ENCODE results near the gene BCAS1.

DNA sequence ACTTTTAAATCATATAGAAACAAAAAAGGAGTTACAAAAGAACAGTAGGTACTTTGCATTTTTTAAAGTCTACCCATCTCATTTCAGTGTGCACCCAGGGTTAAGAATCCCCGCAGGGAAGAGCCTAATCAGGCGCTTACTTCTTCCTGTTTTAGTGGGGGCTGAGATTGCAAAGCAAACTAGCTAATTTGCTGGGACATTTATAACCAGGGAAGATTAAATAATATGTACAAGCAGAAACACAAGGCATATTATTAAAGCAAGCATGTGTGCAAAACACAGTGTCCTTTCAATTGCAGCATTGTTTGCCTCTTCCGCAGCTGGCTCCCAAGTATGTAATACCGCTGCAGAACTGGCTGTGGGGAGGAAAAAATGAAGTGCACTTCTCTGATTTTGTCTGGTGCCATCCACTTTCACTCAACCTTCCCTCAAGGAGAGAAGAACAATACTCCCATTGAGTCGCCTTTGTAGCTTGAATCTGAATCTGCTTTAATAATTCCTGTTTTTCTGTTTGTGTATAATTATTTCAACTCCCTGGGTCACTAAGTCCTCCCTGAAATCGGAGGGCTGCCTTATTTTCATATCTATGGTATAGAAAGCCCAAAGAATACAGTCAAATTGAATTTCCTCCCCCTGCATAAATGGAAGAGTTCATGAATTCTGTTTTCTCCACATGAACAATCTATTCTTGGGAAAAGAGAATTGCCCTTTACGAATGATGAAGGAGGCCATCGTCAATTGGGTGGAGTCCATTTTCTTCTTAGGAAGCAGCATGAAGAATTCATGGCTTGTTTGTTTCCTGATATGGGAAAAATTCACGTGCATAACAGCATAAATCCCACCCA is 23.3 kb upstream of the BCAS1 start:
- TF ChIP-seq, protein P1, sequence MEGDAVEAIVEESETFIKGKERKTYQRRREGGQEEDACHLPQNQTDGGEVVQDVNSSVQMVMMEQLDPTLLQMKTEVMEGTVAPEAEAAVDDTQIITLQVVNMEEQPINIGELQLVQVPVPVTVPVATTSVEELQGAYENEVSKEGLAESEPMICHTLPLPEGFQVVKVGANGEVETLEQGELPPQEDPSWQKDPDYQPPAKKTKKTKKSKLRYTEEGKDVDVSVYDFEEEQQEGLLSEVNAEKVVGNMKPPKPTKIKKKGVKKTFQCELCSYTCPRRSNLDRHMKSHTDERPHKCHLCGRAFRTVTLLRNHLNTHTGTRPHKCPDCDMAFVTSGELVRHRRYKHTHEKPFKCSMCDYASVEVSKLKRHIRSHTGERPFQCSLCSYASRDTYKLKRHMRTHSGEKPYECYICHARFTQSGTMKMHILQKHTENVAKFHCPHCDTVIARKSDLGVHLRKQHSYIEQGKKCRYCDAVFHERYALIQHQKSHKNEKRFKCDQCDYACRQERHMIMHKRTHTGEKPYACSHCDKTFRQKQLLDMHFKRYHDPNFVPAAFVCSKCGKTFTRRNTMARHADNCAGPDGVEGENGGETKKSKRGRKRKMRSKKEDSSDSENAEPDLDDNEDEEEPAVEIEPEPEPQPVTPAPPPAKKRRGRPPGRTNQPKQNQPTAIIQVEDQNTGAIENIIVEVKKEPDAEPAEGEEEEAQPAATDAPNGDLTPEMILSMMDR (tag by site-specific recombination; IDR thresholded peaks at IDR 0.05): no peak
- TF ChIP-seq ZNF701 (tag by site-specific recombination; IDR thresholded peaks at IDR 0.05) (no peak), ZNF274 (IDR thresholded peaks at IDR 0.05; ENCODE audit: low read length) (no peak), ZNF274 (tag by site-specific recombination; IDR thresholded peaks at IDR 0.05; ENCODE audit: borderline replicate concordance) (no peak), ZNF19 (tag by site-specific recombination; IDR thresholded peaks at IDR 0.05; ENCODE audit: low read depth) (no peak), PRDM1 (tag by site-specific recombination; IDR thresholded peaks at IDR 0.05) (no peak), ZBTB20 (tag by site-specific recombination; IDR thresholded peaks at IDR 0.05) (no peak), SCRT2 (tag by site-specific recombination; IDR thresholded peaks at IDR 0.05) (no peak), ZNF121 (tag by site-specific recombination; IDR thresholded peaks at IDR 0.05) (no peak), ZNF558 (tag by site-specific recombination; IDR thresholded peaks at IDR 0.05) (no peak)
- TF ChIP-seq, protein P2, sequence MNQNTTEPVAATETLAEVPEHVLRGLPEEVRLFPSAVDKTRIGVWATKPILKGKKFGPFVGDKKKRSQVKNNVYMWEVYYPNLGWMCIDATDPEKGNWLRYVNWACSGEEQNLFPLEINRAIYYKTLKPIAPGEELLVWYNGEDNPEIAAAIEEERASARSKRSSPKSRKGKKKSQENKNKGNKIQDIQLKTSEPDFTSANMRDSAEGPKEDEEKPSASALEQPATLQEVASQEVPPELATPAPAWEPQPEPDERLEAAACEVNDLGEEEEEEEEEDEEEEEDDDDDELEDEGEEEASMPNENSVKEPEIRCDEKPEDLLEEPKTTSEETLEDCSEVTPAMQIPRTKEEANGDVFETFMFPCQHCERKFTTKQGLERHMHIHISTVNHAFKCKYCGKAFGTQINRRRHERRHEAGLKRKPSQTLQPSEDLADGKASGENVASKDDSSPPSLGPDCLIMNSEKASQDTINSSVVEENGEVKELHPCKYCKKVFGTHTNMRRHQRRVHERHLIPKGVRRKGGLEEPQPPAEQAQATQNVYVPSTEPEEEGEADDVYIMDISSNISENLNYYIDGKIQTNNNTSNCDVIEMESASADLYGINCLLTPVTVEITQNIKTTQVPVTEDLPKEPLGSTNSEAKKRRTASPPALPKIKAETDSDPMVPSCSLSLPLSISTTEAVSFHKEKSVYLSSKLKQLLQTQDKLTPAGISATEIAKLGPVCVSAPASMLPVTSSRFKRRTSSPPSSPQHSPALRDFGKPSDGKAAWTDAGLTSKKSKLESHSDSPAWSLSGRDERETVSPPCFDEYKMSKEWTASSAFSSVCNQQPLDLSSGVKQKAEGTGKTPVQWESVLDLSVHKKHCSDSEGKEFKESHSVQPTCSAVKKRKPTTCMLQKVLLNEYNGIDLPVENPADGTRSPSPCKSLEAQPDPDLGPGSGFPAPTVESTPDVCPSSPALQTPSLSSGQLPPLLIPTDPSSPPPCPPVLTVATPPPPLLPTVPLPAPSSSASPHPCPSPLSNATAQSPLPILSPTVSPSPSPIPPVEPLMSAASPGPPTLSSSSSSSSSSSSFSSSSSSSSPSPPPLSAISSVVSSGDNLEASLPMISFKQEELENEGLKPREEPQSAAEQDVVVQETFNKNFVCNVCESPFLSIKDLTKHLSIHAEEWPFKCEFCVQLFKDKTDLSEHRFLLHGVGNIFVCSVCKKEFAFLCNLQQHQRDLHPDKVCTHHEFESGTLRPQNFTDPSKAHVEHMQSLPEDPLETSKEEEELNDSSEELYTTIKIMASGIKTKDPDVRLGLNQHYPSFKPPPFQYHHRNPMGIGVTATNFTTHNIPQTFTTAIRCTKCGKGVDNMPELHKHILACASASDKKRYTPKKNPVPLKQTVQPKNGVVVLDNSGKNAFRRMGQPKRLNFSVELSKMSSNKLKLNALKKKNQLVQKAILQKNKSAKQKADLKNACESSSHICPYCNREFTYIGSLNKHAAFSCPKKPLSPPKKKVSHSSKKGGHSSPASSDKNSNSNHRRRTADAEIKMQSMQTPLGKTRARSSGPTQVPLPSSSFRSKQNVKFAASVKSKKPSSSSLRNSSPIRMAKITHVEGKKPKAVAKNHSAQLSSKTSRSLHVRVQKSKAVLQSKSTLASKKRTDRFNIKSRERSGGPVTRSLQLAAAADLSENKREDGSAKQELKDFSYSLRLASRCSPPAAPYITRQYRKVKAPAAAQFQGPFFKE (tag by site-specific recombination; IDR thresholded peaks at IDR 0.05; ENCODE audit: borderline replicate concordance): no peak
- TF ChIP-seq, protein P3, sequence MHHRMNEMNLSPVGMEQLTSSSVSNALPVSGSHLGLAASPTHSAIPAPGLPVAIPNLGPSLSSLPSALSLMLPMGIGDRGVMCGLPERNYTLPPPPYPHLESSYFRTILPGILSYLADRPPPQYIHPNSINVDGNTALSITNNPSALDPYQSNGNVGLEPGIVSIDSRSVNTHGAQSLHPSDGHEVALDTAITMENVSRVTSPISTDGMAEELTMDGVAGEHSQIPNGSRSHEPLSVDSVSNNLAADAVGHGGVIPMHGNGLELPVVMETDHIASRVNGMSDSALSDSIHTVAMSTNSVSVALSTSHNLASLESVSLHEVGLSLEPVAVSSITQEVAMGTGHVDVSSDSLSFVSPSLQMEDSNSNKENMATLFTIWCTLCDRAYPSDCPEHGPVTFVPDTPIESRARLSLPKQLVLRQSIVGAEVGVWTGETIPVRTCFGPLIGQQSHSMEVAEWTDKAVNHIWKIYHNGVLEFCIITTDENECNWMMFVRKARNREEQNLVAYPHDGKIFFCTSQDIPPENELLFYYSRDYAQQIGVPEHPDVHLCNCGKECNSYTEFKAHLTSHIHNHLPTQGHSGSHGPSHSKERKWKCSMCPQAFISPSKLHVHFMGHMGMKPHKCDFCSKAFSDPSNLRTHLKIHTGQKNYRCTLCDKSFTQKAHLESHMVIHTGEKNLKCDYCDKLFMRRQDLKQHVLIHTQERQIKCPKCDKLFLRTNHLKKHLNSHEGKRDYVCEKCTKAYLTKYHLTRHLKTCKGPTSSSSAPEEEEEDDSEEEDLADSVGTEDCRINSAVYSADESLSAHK (tag by site-specific recombination; IDR thresholded peaks at IDR 0.05): no peak
- TF ChIP-seq, protein P4, sequence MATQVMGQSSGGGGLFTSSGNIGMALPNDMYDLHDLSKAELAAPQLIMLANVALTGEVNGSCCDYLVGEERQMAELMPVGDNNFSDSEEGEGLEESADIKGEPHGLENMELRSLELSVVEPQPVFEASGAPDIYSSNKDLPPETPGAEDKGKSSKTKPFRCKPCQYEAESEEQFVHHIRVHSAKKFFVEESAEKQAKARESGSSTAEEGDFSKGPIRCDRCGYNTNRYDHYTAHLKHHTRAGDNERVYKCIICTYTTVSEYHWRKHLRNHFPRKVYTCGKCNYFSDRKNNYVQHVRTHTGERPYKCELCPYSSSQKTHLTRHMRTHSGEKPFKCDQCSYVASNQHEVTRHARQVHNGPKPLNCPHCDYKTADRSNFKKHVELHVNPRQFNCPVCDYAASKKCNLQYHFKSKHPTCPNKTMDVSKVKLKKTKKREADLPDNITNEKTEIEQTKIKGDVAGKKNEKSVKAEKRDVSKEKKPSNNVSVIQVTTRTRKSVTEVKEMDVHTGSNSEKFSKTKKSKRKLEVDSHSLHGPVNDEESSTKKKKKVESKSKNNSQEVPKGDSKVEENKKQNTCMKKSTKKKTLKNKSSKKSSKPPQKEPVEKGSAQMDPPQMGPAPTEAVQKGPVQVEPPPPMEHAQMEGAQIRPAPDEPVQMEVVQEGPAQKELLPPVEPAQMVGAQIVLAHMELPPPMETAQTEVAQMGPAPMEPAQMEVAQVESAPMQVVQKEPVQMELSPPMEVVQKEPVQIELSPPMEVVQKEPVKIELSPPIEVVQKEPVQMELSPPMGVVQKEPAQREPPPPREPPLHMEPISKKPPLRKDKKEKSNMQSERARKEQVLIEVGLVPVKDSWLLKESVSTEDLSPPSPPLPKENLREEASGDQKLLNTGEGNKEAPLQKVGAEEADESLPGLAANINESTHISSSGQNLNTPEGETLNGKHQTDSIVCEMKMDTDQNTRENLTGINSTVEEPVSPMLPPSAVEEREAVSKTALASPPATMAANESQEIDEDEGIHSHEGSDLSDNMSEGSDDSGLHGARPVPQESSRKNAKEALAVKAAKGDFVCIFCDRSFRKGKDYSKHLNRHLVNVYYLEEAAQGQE (tag by site-specific recombination; IDR thresholded peaks at IDR 0.05): no peak

Data from HEK293 (cell line).